ENCODE results near the gene C2CD2L.
A peak's percentile ranks its signal among the peaks of the same experiment; 100 is the strongest.
"Not testable (repeated sequence)": the region's sequence is repeated elsewhere in the genome, so short reads cannot be mapped to it uniquely, and the experiment has no call there.

The C2CD2L gene

DNA sequence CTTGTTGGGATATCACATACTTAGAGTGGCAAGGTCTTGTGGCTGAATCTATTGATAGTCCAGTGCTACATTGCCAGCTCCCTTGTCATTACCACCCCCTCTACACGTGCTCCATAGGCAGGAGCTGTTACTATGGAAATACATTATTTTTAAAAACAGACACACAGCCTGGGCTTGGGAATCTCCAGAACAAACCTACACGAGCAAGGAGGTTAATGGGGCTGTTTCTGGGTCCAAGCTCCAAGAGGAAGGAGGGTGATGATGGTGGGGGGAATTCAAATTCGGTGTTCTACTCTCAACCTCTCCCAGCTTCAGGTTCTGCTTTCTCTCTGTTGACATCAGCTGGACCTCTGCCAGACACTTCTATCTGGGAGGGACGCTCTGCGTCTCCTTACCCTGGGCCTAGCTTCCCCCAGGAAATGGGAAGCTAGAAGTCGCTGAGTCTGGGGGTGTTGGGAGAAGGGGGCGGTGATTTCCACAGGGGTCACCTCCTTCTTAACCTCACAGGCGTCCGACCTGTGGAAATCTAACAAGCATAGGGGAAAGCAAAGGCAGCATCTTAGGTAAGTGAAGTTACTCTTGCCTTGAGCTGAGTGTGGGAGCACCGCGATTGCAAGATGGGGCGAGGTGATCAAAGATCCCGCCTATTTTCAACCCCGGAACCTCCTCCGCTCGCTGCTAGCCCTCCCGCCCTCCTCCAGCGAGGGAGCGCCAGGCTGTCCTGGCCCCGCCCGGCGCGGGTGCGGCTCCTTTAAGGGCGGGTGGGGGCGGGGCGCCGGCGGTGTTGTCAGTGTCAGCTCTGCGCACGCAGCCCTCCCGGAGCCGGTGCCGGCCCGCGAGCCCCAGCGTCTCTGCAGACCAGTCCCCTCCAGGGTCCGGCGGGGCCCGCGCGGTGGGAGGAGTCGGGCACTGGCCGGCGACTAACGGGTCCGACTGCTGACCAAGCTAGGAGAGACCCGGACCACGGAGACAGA is at the start of gene C2CD2L:
Gene C2CD2L (plus strand): TSS at position 781 of the 974 bp plus-strand sequence. CDS start 398 bp downstream, outside the sequence.
- DNase-seq = peak; percentile 94

DNA sequence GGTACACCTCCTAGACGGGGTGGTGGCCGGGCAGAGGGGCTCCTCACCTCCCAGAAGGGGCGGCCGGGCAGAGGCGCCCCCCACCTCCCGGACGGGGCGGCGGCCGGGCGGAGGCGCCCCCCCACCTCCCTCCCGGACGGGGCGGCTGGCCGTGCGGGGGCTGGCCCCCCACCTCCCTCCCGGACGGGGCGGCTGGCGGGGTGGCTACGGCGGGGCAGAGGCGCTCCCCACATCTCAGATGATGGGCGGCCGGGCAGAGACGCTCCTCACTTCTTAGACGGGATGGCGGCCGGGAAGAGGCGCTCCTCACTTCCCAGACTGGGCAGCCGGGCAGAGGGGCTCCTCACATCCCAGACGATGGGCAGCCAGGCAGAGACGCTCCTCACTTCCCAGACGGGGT is 48.0 kb upstream of the C2CD2L start:
- not testable (repeated sequence) for DNase-seq

DNA sequence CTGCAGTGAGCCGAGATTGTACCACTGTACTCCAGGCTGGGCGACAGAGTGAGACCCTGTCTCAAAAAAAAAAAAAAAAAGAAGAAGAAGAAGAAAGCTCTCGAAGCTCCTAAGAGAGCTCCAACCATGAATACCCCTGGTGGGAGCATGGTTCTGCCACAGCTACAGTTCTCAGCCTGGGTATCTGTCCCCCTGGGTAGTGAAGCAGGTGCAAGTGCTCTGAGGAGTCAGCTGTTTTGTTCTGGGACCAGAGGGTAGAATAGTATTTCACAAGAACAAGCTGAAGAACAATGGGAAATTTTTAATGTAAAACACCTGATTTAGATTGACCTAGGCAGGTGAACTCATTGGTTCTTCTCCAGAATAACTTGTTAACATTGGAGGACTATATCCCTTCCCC is 45.9 kb upstream of the C2CD2L start:
- DNase-seq = no peak

DNA sequence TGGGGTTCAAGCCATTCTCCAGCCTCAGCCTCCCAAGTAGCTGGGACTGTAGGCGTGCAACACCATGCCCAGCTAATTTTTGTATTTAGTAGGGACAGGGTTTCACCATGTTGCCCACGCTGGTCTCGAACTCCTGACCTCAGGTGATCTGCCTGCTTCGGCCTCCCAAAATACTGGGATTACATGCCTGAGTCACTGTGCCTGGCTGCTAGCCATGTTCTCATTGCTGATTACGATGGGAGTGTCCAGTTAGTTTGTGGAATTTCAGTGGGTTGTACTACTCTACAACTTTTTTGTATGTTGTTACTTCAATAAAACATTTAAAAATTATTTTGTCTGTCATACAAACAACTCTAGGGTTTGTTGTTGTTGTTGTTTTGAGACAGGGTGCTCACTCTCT is 44.4 kb upstream of the C2CD2L start:
- peak; percentile 56 for DNase-seq

DNA sequence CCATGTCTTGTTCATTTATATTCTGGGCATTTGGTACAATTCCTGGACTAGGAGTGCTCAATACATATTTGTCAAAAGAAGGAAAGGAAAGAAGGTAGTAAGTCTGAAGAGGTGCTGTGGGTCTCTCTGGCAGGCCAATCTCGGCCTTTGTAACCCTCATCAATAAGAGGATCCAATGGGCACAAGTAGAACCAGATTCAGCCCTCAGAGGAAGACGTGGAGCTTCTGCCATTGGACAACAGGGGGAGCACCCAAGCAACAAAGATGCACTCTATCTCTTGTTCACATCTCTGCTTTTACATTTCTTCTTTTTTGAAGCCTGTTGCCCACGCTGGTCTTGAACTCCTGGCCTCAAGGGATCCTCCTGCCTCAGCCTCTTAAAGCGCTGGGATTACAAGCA is 41.8 kb upstream of the C2CD2L start:
- peak; percentile 47 for DNase-seq

DNA sequence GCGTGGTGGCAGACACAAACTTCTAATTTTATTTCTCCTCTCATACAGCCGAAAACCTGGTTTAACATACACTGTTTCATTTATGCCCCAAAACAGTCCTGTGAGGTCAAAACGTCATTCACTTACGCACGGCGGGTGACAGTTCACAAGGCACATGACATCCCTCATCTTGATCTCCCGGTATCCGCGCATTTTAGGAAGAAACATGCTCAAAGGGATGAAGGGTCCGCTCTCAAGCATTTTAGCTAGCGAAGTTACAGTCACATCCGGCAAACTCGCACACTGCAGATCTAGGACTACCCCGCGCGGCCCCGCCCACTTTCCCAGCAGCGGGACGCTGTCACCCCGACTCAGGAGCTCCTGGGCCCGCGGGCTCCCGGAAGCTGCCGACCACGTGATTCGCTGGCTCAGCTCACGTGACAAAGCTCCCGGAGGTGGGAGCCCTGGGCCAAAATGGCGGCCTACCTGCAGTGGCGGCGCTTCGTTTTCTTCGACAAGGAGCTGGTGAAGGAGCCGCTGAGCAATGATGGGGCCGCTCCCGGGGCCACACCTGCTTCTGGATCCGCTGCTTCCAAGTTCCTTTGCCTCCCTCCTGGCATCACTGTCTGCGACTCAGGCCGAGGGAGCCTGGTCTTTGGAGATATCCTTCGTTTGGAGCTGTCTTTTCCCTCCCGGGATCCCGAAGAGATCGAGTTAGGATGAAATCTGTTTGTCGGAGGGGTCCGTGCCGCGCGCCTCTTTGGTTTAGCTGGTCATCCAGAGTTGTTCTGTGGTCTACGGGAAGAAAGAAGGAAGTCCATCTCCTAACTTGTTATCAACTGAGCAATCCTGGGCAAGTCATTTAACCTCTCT is 39.5 kb upstream of the C2CD2L start, which contains the start of gene VPS11:
Gene VPS11 (plus strand): TSS at position 448 of the 852 bp plus-strand sequence. CDS start 6 bp downstream, at position 454.
- DNase-seq = peak; percentile 98

DNA sequence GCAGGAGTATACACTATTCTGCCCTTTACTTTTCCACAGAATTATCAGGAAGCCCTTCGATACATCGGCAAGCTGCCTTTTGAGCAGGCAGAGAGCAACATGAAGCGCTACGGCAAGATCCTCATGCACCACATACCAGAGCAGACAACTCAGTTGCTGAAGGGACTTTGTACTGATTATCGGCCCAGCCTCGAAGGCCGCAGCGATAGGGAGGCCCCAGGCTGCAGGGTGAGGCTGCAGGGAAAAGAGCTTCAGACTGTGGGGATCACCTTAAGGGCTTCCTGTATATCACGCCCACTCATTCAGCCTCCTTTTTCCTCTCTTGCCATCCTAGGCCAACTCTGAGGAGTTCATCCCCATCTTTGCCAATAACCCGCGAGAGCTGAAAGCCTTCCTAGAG is 29.3 kb upstream of the C2CD2L start:
- DNase-seq = no peak

DNA sequence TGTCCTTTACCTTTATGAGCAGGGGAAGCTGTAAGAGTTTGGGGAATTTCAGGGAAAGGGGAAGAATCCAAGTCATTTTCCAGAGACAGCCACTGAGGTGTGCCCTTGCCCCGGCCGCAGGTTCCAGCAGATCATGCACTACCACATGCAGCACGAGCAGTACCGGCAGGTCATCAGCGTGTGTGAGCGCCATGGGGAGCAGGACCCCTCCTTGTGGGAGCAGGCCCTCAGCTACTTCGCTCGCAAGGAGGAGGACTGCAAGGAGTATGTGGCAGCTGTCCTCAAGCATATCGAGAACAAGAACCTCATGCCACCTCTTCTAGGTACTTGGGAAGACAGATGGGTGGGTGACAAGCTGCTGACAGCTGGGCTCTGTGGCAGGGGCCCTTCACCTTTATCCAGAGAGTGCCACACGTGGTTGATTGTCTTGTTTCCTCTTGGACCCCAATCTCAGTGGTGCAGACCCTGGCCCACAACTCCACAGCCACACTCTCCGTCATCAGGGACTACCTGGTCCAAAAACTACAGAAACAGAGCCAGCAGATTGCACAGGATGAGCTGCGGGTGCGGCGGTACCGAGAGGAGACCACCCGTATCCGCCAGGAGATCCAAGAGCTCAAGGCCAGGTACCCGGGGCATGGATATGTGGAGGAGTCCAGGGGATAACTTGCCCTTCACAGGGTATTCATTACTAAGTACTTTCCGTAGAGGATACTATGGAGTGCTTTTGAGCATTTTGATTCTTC is 28.3 kb upstream of the C2CD2L start:
- no peak for DNase-seq

DNA sequence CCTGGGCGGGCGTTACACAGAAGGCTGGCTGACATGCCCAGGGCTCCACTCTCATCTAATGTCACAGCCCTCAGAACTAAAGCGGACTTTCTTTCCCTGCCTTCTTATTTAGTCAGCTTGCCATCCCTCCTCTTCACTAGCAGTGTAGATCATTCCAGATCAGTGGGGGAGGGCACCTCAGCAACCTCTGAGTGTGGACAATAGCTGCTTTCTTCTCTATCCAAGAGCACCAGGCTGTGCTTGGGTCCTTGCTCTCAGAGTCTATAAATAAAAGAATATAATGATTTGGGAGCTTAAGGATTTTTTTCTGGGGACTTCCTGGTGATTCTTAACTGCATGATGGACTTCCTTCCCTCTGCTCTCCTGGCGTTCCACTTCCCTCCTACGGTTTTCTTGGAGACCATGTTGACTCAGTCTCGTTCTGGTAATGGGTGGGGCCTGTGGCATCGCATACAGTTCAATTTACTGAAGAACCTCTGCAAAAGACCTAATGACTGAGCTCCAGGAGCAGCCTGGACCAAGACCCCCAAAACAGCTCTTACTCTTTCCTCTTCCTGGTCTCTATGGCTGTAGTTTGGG is 25.4 kb upstream of the C2CD2L start:
- no peak for DNase-seq

DNA sequence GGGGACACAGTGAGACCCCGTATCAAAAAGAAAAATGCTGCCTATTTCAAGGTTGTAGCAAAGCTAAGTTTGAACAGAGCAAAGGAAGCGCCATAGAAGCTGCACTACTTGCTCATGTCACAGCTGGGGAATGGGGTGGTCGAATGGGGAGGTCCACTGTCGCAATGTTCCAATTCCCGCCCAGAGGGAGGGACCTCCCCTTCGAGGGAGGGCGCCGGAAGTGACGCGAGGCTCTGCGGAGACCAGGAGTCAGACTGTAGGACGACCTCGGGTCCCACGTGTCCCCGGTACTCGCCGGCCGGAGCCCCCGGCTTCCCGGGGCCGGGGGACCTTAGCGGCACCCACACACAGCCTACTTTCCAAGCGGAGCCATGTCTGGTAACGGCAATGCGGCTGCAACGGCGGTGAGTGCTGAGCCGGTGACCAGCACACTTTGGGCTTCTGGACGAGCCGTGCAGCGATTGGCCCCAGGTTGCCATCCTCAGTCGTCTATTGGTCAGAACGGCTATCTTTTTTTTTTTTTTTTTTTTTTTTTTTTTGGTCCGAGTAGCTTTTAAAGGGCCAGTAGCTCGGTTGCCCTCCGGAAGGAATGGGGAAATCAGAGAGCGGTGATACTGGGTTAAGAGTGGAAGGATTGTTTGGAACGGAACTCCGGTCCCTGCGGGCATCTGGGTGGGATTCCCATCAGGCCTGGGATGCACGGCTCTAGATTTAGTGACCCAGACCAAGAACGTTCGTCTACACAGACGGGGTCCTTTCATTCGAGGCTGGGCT is 22.3 kb upstream of the C2CD2L start, which contains the start of gene HMBS:
Gene HMBS (plus strand): TSS at position 219 of the 774 bp plus-strand sequence. CDS start 153 bp downstream, at position 372.
- DNase-seq = peak; percentile 96

DNA sequence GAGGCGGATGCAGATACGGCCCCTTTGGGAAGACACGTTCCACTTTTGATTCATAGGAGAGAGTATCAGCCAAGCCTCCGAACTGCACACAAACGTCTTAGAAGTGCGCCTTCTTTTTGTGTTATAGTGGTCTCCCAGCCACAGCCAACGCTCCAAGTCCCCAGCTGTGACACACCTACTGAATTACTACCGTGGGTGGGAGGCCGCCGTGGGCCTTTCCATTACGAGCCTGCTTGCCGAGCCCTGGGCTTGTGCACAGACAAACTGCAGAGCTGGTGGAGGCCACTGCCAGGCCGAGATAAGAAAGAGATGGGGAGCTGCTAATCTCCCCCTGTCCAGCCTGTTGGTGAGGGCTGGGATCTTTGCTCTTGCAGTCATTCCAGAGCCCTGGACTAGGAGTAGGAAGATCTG is 21.7 kb upstream of the C2CD2L start:
- DNase-seq = no peak

DNA sequence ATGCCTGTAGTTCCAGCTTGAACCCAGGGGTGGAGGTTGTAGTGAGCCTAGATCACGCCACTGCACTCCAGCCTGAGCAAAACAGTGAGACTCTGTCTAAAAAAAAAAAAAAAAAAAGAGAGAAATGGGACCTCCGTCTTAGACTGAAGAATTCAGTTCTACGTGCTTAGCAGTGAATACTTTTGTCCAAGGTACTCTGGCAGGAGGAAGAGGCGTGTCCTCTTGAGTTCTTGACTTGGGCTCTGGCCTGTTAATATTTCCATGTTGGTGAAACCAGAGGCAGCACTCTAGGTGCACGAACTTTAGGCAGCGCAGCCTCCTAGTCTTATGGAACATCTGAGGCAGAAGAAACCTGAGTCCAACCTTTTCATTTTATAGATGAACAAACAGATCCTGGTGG is 20.0 kb upstream of the C2CD2L start:
- DNase-seq = no peak

DNA sequence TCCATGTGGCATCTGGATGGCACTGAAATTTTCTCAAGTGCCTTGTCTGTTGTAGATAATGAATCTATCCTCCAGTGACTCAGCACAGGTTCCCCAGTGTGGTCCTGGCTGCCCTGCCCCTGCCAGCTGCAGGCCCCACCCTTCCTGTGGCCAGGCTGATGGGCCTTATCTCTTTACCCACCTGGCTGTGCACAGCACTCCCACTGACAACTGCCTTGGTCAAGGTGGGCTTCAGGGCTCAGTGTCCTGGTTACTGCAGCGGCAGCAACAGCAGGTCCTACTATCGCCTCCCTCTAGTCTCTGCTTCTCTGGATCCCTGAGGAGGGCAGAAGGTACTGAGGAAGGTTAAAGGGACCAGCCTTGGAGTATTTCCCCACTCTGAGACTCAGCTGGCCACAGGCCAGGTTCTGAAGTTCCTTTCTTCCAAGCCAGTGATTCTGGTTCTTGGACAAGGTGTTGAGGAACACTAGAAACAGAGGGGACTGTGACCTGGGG is 19.4 kb upstream of the C2CD2L start:
- DNase-seq = no peak

DNA sequence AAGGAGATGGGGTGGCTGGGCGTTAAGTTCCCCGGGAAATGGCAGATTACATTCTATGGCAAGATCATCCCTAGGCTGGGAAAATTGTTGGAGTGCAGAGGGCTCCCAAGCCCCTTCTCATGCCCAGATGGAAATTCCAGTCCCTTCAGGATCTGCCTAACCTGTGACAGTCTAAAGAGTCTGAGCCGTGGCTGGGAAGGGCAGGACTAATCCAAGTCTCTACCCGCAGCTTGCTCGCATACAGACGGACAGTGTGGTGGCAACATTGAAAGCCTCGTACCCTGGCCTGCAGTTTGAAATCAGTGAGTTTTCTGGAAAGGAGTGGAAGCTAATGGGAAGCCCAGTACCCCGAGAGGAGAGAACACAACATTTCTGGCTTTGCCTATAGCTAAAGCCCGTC is 18.7 kb upstream of the C2CD2L start:
- no peak for DNase-seq

DNA sequence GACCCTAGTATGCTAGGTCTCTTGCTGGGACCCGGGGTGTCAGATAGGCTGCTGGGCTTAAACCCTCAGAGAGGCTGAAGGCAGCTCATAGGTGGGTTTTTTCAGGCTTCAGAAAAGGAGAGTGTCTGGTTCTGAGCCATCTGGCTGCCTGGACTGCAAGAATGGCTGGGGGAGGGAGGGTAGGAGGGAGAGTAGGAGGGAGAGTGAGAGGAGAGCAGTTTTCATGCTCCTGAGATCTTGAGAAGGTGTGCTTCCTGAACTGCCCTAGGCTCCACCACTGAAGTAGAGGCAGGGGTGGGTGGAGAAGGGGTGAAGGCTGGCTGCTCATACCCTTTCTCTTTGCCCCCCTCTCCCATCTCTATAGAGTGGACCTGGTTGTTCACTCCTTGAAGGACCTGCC is 17.8 kb upstream of the C2CD2L start:
- no peak for DNase-seq

DNA sequence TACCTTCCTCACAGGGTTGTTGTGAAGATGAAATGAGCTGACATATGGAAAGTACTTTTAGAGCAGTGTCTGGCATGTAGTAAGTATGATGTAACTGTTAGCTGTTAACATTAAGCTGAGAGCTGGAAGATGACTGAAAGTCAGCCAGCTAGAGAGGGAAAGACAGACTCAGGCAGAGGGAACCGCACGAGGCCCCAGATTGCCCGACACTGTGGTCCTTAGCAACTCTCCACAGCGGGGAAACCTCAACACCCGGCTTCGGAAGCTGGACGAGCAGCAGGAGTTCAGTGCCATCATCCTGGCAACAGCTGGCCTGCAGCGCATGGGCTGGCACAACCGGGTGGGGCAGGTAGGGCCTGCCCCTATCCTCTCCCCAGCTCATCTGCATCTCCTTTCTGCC is 16.0 kb upstream of the C2CD2L start:
- DNase-seq = no peak

DNA sequence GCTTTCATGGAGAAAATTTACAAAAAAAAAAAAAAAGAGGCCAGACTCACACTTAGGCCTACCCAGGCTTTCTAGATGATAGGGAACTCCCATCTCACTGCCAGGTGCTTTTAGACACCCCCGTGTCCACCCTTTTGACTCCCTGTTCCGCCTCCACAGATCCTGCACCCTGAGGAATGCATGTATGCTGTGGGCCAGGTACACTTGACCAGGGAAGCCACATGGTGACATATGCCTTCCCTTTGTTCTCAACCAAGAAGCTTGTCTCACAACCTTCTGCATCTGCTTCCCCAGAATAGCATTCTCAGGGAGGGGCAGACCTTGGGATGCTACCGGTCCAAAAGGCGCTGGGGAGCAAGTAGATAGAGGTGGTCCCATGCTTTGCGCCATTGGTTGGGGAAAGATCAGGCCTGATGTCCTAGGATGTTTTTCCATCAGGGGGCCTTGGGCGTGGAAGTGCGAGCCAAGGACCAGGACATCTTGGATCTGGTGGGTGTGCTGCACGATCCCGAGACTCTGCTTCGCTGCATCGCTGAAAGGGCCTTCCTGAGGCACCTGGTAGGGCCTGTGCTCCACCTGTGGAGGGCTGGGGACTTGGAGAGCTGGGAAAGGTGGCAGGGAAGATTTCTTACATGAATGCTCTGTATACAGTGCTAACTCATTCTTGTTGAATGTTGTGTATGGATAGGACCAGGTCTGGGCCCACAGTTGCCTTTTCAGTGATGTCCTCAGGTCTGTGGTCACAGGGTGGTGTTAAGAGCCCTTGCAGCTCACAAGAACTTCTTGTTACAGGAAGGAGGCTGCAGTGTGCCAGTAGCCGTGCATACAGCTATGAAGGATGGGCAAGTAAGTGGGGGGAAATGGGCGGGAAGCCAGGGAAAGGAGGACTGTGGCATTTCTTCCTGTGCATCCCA is 14.9 kb upstream of the C2CD2L start:
- peak; percentile 48 for DNase-seq

DNA sequence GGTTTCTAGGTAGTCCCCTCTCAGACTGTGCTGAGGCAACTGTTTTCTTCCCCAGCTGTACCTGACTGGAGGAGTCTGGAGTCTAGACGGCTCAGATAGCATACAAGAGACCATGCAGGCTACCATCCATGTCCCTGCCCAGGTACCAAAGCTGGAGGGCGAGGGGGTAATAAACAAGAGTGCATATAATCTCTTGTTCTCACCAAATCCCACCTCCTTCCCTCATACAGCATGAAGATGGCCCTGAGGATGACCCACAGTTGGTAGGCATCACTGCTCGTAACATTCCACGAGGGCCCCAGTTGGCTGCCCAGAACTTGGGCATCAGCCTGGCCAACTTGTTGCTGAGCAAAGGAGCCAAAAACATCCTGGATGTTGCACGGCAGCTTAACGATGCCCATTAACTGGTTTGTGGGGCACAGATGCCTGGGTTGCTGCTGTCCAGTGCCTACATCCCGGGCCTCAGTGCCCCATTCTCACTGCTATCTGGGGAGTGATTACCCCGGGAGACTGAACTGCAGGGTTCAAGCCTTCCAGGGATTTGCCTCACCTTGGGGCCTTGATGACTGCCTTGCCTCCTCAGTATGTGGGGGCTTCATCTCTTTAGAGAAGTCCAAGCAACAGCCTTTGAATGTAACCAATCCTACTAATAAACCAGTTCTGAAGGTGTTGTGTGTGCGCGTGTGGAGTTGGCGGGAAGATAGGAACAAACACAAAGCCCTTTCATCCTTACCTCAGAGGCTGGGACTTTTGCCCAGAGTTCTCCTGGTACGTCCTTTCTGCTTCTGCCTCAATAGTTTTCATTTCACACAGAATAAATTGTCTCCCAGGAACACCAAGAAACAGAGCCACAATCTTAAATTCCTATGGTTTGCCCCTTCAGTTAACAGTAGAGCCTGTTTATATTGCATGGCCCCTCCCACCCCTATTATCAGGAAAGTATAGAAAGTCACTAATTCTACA is 14.0 kb upstream of the C2CD2L start:
- peak; percentile 39 for DNase-seq

All from EL (cell line).